ENCODE results near the gene ABHD2. TPM values are rescaled to one million over a fixed set of nuclear protein-coding genes. Genes with fewer than 3 reads are reported as not detected.

ABHD2 gene
- total and polyA plus RNA-seq, 2 donors (not counting 3 experiments of a cell fraction or from before 2014, with no cell fraction given) = 14.0 to 62.2 TPM

- H3K4me3 ChIP-seq (replicated peaks in 1 of 3; ENCODE audit: insufficient read depth in 1 of 3, low read depth in 1 of 3, low read length in 3 of 3) = no peak overlapping the region
- CTCF ChIA-PET = interaction anchor here (0.8 to 4.7 kb wide), 3 partner anchors 12 to 63 kb away, joined by 4 to 36 read pairs (median 5); no protein-coding TSS in a partner anchor
- no TSS peak for BruUV-seq (replicated peaks)
- dilution Hi-C loops (cut with MboI; ENCODE audit: extremely low pct_ligation_motif_present, low sequenced_read_pairs) = loop anchor here (25.0 kb wide), 1 partner anchor 102 kb away; no protein-coding TSS in a partner anchor
- POLR2A ChIA-PET = interaction anchor here (0.7 to 1.5 kb wide), 2 partner anchors 32 to 73 kb away, joined by 3 read pairs; no protein-coding TSS in a partner anchor
- H3K9ac ChIP-seq (replicated peaks; ENCODE audit: extremely low read depth, insufficient read depth, low read length) = no peak overlapping the region
- H3K36me3 ChIP-seq (ENCODE audit: control insufficient read depth in 2 of 2, extremely low read depth in 1 of 2, insufficient read depth in 2 of 2, low read length in 2 of 2) = no peaks in the 10 kb centered on the region
- H3K4me2 ChIP-seq (ENCODE audit: insufficient read depth, low read length) = no peak overlapping the region
- intact Hi-C loops (cut with micrococcal nuclease) = no loop called here
- H3K4me1 ChIP-seq (ENCODE audit: control insufficient read depth, extremely low read depth, insufficient read depth, low read length) = peaks cover 35% of the 10 kb centered on the region
- no peaks in the 10 kb centered on the region for H3K9me3 ChIP-seq (replicated peaks; ENCODE audit: control insufficient read depth, insufficient read depth, low read length)
- H3K9me1 ChIP-seq (replicated peaks; ENCODE audit: control insufficient read depth, extremely low read depth, insufficient read depth, low read length) = no peaks in the 10 kb centered on the region
- no peak overlapping the region for H3K27ac ChIP-seq (ENCODE audit: insufficient read depth, low read depth, low read length)
- FAIRE-seq (no peak), DNase-seq (ENCODE audit: low read depth, low spot score) (no peak)
- no peaks in the 10 kb centered on the region for H4K20me1 ChIP-seq (replicated peaks; ENCODE audit: control insufficient read depth, extremely low read depth, insufficient read depth, low read length)
- H3K79me2 ChIP-seq (ENCODE audit: control insufficient read depth, insufficient read depth, low read length) = no peaks in the 10 kb centered on the region
- TF ChIP-seq EZH2 (IDR thresholded peaks at IDR 0.05; ENCODE audit: borderline replicate concordance, low read depth, low read length, severe bottlenecking) = no peak
- no peak for TF ChIP-seq POLR2A (IDR thresholded peaks at IDR 0.05; ENCODE audit: low read depth, low read length)
- no peaks in the 10 kb centered on the region for H3K27me3 ChIP-seq (ENCODE audit: control insufficient read depth in 2 of 2, insufficient read depth in 2 of 2, low read length in 2 of 2)
- H2AFZ ChIP-seq (ENCODE audit: low read depth, low read length) = no peak overlapping the region
Measured at GRCh38 chr15:89164712-89165211, 76.5 kb downstream of the ABHD2 start.

GRCh38 chr15:89165677-89166076 lies 77.4 kb downstream of the ABHD2 start:
- Histone ChIP-seq H3K4me1 (ENCODE audit: control insufficient read depth, extremely low read depth, insufficient read depth, low read length) (peaks cover 35% of the 10 kb centered on the region), H3K36me3 (ENCODE audit: control insufficient read depth in 2 of 2, extremely low read depth in 1 of 2, insufficient read depth in 2 of 2, low read length in 2 of 2) (no peaks in the 10 kb centered on the region), H2AFZ (ENCODE audit: low read depth, low read length) (no peak overlapping the region), H3K4me2 (ENCODE audit: insufficient read depth, low read length) (peak overlapping the region; percentile 28), H3K9me1 (replicated peaks; ENCODE audit: control insufficient read depth, extremely low read depth, insufficient read depth, low read length) (no peaks in the 10 kb centered on the region), H3K27ac (ENCODE audit: insufficient read depth, low read depth, low read length) (peak overlapping the region; percentile 19), H3K9me3 (replicated peaks; ENCODE audit: control insufficient read depth, insufficient read depth, low read length) (no peaks in the 10 kb centered on the region), H3K4me3 (replicated peaks in 1 of 3; ENCODE audit: insufficient read depth in 1 of 3, low read depth in 1 of 3, low read length in 3 of 3) (no peak overlapping the region), H3K9ac (replicated peaks; ENCODE audit: extremely low read depth, insufficient read depth, low read length) (peak overlapping the region; percentile 23), H3K27me3 (ENCODE audit: control insufficient read depth in 2 of 2, insufficient read depth in 2 of 2, low read length in 2 of 2) (no peaks in the 10 kb centered on the region), H4K20me1 (replicated peaks; ENCODE audit: control insufficient read depth, extremely low read depth, insufficient read depth, low read length) (no peaks in the 10 kb centered on the region), H3K79me2 (ENCODE audit: control insufficient read depth, insufficient read depth, low read length) (no peaks in the 10 kb centered on the region)
- dilution Hi-C loops (cut with MboI; ENCODE audit: extremely low pct_ligation_motif_present, low sequenced_read_pairs) (loop anchor here (25.0 kb wide), 1 partner anchor 103 kb away; no protein-coding TSS in a partner anchor), intact Hi-C loops (cut with micrococcal nuclease) (no loop called here)
- no TSS peak for BruUV-seq (replicated peaks)
- TF ChIP-seq EZH2 (IDR thresholded peaks at IDR 0.05; ENCODE audit: borderline replicate concordance, low read depth, low read length, severe bottlenecking) = no peak
- TF ChIP-seq MYC (IDR thresholded peaks at IDR 0.05; ENCODE audit: low read depth, low read length) = no peak
- no peak for TF ChIP-seq MAX (IDR thresholded peaks at IDR 0.05; ENCODE audit: insufficient read depth, insufficient read length)
- TF ChIP-seq JUN (IDR thresholded peaks at IDR 0.05; ENCODE audit: borderline replicate concordance, insufficient read depth, insufficient read length, low read depth) = no peak
- no peak for TF ChIP-seq FOS (IDR thresholded peaks at IDR 0.05; ENCODE audit: borderline replicate concordance, insufficient read depth, low read length)
- TF ChIP-seq GATA2 (IDR thresholded peaks at IDR 0.05; ENCODE audit: insufficient read depth, insufficient read length, low read depth, low read length) = no peak
- TF ChIP-seq CTCF (IDR thresholded peaks at IDR 0.05; ENCODE audit: extremely low read depth in 1 of 2, insufficient read depth in 1 of 2, low read depth in 1 of 2, low read length in 2 of 2) = no peak
- TF ChIP-seq POLR2AphosphoS5 (IDR thresholded peaks at IDR 0.05; ENCODE audit: insufficient read depth, low read depth, low read length) = no peak
- TF ChIP-seq POLR2A (IDR thresholded peaks at IDR 0.05; ENCODE audit: low read depth, low read length) = no peak
- no peak for FAIRE-seq
- ChIA-PET POLR2A (interaction anchor here (0.7 to 1.5 kb wide), 2 partner anchors 32 to 74 kb away, joined by 3 read pairs; no protein-coding TSS in a partner anchor), CTCF (interaction anchor here (1.3 to 4.7 kb wide), 4 partner anchors 9 to 41 kb away, joined by 4 to 36 read pairs (median 17); no protein-coding TSS in a partner anchor)
- DNase-seq (ENCODE audit: low read depth, low spot score) = peak; percentile 48

Data from endothelial cell of umbilical vein (primary cell).